ENCODE results near the gene DIPK1B.
A peak's percentile ranks its signal among the peaks of the same experiment; 100 is the strongest.

Gene DIPK1B

DNA sequence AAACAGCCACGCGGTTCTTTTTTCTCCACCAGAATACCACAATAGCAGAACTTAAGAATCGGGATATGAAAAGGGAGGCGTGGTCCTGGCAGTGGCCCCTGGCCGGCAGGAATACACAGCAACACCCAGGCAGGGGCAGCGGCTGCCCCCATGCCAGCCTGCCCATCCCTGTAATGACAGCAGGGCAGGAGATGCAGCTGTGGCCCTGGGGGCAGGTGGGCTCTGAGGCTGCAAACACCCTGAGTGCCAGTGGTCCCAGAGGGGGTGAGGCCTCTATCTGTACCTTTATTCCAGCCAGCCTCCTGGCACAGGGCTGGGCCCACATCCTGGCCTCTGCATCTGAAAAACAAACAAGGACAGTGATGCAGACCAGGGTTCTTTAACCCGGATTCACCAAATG lies 12.4 kb downstream of the DIPK1B start:
- H3K4me3 ChIP-seq (ENCODE audit: low read depth, low read length), result no peak overlapping the region
- in situ Hi-C loops (cut with HindIII; ENCODE audit: low sequenced_read_pairs), result no loop called here
- no peak for DNase-seq (ENCODE audit: low read depth, low spot score)
- TF ChIP-seq, protein P1, sequence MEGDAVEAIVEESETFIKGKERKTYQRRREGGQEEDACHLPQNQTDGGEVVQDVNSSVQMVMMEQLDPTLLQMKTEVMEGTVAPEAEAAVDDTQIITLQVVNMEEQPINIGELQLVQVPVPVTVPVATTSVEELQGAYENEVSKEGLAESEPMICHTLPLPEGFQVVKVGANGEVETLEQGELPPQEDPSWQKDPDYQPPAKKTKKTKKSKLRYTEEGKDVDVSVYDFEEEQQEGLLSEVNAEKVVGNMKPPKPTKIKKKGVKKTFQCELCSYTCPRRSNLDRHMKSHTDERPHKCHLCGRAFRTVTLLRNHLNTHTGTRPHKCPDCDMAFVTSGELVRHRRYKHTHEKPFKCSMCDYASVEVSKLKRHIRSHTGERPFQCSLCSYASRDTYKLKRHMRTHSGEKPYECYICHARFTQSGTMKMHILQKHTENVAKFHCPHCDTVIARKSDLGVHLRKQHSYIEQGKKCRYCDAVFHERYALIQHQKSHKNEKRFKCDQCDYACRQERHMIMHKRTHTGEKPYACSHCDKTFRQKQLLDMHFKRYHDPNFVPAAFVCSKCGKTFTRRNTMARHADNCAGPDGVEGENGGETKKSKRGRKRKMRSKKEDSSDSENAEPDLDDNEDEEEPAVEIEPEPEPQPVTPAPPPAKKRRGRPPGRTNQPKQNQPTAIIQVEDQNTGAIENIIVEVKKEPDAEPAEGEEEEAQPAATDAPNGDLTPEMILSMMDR (IDR thresholded peaks at IDR 0.05; ENCODE audit: low read depth, low read length), result no peak

DNA sequence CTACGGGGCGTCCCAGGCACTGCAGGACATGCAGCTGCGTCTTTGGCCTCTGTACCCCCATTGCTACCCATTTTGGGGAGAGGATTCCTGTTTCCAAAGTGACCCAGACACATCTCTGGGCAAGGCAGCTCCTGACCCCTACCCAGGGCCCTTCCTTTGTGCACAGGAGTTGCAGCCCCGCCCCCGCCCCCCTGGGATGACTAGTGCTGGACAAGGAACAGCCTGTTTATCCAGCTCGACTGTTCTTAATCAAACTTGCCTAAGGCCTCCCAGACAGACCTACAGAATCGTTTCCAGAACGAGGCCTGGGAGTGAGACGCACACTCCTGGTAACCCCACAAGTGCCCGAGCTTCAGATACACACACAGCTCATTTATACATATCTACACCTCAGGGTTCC lies 13.2 kb downstream of the DIPK1B start:
- in situ Hi-C loops (cut with HindIII; ENCODE audit: low sequenced_read_pairs), result no loop called here
- H3K4me3 ChIP-seq (ENCODE audit: low read depth, low read length), result no peak overlapping the region
- no peak for DNase-seq (ENCODE audit: low read depth, low spot score)
- TF ChIP-seq, protein P1 (IDR thresholded peaks at IDR 0.05; ENCODE audit: low read depth, low read length), result no peak

DNA sequence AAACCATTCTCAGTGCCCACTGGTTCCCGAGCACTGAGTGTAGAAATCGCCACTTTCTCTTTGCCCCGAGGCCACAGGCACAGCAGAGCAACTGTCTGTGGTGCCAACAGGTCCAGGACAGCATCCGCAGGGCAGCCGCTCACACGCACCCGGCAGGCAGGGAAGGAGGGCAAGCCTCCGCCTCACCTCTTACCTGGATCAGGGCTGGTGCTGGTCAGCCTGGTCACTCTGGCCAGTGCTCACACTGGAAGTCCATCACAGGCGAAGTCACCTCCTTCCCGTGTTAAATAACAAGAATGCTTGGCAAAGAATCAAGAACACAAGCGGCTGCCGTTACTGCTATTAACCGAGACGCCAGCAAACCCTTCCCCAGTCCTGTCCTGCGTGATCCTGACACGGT lies 13.7 kb downstream of the DIPK1B start:
- DNase-seq (ENCODE audit: low read depth, low spot score), result no peak
- TF ChIP-seq, protein P1 (IDR thresholded peaks at IDR 0.05; ENCODE audit: low read depth, low read length), result no peak
- in situ Hi-C loops (cut with HindIII; ENCODE audit: low sequenced_read_pairs), result no loop called here
- H3K4me3 ChIP-seq (ENCODE audit: low read depth, low read length), result peak overlapping the region; percentile 76

DNA sequence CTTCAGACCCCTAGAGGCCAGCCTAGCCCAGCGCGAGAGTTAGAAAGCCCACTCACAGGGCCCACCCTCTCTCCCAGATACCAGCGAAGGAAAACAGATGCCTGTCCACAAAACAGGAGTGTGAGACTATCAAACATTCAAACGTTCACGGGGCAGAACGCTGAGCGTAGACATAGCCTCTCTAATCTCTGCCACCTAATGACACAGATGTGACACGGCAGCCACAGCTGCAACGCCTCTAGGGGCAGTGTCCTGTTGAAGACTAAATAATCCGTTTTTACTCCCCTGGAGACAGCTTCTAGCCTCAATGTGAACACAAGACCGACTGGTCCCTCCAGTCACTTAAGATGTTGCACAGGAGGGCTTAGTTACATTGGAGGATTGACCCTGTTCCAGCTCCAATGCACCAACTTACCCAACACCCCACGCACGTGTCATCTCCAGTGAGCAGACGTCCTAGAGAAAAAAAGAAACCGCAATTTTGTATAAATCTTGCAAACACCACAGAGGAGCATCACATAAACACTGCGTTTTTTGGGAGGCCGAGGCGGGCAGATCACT lies 14.3 kb downstream of the DIPK1B start:
- in situ Hi-C loops (cut with HindIII; ENCODE audit: low sequenced_read_pairs), result no loop called here
- TF ChIP-seq, protein P1 (IDR thresholded peaks at IDR 0.05; ENCODE audit: low read depth, low read length), result peak; percentile 47
- peak overlapping the region; percentile 76 for H3K4me3 ChIP-seq (ENCODE audit: low read depth, low read length)
- peak; percentile 8 for DNase-seq (ENCODE audit: low read depth, low spot score)

DNA sequence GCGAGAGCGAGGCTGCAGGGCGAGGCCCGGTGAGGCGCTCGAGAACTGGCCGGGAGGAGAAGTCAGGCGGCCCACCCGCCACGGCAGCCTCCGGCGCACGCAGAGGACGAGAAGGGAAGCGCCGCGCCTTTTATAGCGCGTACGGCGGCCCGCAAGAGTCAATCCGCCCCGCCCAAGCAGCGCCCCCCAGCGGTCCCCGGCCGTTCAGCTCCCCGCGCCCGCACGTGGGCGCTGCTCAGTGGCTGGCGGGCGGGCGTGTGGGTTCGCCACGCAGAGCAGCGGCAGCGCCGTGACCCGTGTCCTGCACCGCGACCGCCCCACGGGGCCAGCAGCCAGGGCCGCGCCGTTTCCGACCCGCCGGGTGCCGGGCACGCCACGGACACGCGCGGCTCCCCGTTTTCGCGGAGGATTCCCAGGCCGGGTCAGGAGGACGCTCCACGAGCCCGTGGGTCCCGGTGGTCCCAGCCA lies 15.7 kb downstream of the DIPK1B start:
- peak; percentile 90 for DNase-seq (ENCODE audit: low read depth, low spot score)
- TF ChIP-seq, protein P1 (IDR thresholded peaks at IDR 0.05; ENCODE audit: low read depth, low read length), result peak; percentile 77
- H3K4me3 ChIP-seq (ENCODE audit: low read depth, low read length), result peak overlapping the region; percentile 76
- in situ Hi-C loops (cut with HindIII; ENCODE audit: low sequenced_read_pairs), result no loop called here

DNA sequence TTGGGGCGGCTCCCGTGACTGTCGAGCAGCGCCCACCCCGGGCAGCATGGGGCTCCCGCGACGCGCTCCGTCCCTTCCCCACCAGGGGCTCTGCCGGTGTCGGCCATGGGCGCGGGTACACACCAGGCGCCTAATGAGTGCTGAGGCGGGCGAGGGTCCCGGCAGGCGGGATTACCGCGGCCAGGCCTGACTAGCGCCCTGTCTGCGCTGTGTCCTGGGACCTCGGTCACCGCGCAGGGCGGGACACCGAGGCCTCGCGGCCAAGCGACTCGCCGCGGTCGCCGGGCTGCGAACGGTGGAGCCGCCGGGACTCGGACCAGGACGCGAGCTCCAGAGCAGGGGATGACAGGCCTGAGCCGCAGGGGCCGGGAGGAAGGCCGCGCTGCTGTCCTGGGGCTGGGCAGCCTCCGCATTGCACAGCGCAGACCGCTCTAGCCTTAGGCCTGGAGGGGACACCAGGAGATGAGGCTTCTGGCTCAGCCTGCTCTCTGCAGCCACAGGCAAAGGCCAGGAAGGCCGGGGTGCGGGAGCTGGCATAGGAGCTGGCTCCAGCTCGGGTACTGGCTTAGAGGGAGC lies 16.3 kb downstream of the DIPK1B start:
- H3K4me3 ChIP-seq (ENCODE audit: low read depth, low read length), result peak overlapping the region; percentile 76
- DNase-seq (ENCODE audit: low read depth, low spot score), result peak; percentile 30
- in situ Hi-C loops (cut with HindIII; ENCODE audit: low sequenced_read_pairs), result no loop called here
- TF ChIP-seq, protein P1 (IDR thresholded peaks at IDR 0.05; ENCODE audit: low read depth, low read length), result no peak

Data from astrocyte of the spinal cord (primary cell).